Muscle layer of duodenum (tissue), 2 donors: ENCODE measurements around the gene GSG1.
A peak's percentile ranks its signal among the peaks of the same experiment; 100 is the strongest.
"Not testable (repeated sequence)": the region's sequence is repeated elsewhere in the genome, so short reads cannot be mapped to it uniquely, and the experiment has no call there.

Experiments
- H3K27ac ChIP-seq: one replicate; pipeline ENCODE4 v1.7.0; 2013; ENCODE audit warnings: mild to moderate bottlenecking, low read length
- H3K27me3 ChIP-seq: one replicate; pipeline ENCODE4 v1.7.0; 2013; ENCODE audit warnings: low read depth, mild to moderate bottlenecking, control low read depth, low read length
- H3K36me3 ChIP-seq, 2 donors: one replicate each; pipeline ENCODE4 v1.7.0; 2013; ENCODE audit warnings: low read length in 2 of 2, control low read depth in 1 of 2, mild to moderate bottlenecking in 1 of 2; ENCODE audit not compliant: insufficient read depth in 2 of 2, control insufficient read depth in 1 of 2
- H3K4me1 ChIP-seq, 2 donors: one replicate each; pipeline ENCODE4 v1.7.0; 2013; ENCODE audit warnings: low read length in 2 of 2, mild to moderate bottlenecking in 2 of 2, control low read depth in 1 of 2, moderate library complexity in 1 of 2; ENCODE audit not compliant: insufficient read depth in 2 of 2, control insufficient read depth in 1 of 2
- H3K4me3 ChIP-seq, 2 donors: one replicate each; pipeline ENCODE4 v1.7.0; 2013; ENCODE audit warnings: low read length in 2 of 2, low read depth in 1 of 2, mild to moderate bottlenecking in 1 of 2
- H3K9me3 ChIP-seq, 2 donors: one replicate each; pipeline ENCODE4 v1.7.0; 2013; ENCODE audit warnings: low read length in 2 of 2, control low read depth in 1 of 2, mild to moderate bottlenecking in 1 of 2; ENCODE audit not compliant: control insufficient read depth in 1 of 2
- donor health status: healthy.

GSG1 gene

DNA sequence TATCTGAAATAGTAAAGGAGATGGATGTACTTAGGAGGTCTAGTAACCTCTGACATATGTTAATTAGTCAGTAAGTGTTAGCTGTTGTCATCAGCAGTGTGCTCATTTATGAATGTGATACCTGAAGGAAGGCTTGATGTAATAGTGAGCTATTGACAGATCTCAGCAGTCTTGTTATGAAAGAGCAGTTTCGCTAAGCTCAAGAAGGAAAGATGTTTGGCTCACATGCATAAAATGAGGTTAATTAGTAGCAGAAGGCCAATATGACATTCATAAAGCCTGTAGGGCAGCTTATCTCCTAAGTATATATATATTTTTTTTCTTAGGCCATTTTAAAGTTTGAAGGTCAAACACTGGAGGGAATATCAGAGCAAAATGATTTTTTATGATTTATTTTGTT is 56.5 kb downstream of the GSG1 start:
- Histone ChIP-seq H3K4me1 (no peaks in the 10 kb centered on the region), H3K36me3 (no peaks in the 10 kb centered on the region), H3K27me3 (no peaks in the 10 kb centered on the region), H3K4me3 (no peak overlapping the region), H3K27ac (no peak overlapping the region), H3K9me3 (no peaks in the 10 kb centered on the region)

- H3K4me1 ChIP-seq: no peaks in the 10 kb centered on the region
- no peak overlapping the region for H3K27ac ChIP-seq
- H3K27me3 ChIP-seq: no peaks in the 10 kb centered on the region
- H3K4me3 ChIP-seq: no peak overlapping the region
- H3K36me3 ChIP-seq: no peaks in the 10 kb centered on the region
- H3K9me3 ChIP-seq: no peaks in the 10 kb centered on the region
Measured at GRCh38 chr12:13045816-13046215, 57.7 kb downstream of the GSG1 start.

DNA sequence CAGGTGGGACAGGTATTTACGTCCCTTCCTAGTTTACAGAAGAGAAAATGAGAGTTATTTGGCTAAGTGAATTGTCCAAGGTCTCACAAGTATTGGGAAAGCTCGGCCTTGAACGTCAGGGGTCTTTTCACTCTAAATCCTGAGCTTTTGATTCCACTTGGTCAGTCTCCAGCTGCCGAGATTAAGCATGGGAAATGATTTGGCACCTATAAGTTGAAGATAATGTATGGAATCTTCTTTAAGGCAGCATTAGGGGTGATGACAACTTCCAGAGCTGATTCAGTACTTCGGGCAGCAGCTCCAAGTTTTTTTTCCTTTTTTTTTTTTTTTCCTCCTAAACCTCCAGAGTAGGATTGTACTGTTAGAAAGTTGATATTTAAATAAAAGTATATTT is 58.6 kb downstream of the GSG1 start:
- Histone ChIP-seq H3K27ac (no peak overlapping the region), H3K9me3 (no peaks in the 10 kb centered on the region), H3K4me1 (no peaks in the 10 kb centered on the region), H3K27me3 (no peaks in the 10 kb centered on the region), H3K36me3 (no peaks in the 10 kb centered on the region), H3K4me3 (peak overlapping the region; percentile 76 to 100)

DNA sequence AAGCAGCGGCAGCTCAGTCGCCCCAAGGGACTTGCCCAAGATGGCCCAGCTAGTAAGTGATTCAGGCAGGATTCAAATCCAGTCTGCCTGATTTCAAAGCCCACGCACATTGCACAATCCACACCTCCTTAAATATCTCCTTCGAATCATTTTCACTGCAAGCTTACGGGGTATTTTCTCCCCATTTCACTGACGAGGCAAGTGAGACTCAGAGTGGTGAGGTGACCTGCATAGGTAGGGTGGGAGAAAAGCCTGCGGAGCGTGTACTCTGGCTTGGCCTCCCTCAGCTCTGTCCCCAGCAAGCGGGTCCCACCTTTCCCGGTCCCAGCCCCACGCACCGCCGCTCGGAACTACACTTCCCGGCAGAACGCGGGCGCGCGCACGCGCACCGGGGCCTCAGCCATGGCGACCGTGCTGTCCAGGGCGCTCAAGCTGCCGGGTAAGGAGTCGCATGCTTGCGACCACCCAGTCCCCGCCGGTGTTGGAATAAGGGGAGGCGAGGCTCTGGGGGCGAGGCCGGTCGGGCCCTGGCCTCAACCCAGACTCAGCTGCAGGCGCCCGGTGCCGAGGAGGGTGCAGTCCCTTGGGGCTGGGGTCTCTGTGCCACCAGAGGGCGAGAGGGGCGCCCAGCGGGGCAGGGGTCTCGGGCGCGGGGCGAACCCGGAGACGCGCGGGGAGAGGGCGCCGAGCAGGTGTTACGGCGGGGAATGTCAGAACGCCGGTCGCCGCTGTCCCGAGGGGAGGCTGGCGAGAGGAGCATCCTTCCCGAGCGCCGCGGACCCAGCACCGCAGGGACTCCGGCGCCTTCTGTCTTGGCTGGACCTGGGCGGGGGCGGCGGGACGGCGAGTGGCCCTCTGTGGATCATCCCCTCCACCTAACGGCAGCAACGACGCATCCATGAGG is 59.2 kb downstream of the GSG1 start, which contains the start of gene FAM234B:
Gene FAM234B, plus strand, starts transcription at position 380 of the 904 bp plus-strand sequence. Its CDS starts 23 bp downstream, at position 403.
- Histone ChIP-seq H3K27ac (no peak within 1 kb of the TSS), H3K27me3 (no peaks in the 10 kb centered on the region), H3K9me3 (no peaks in the 10 kb centered on the region), H3K36me3 (no peaks in the 10 kb centered on the region), H3K4me3 (peak within 1 kb of the TSS; percentile 76 to 100), H3K4me1 (no peaks in the 10 kb centered on the region)

DNA sequence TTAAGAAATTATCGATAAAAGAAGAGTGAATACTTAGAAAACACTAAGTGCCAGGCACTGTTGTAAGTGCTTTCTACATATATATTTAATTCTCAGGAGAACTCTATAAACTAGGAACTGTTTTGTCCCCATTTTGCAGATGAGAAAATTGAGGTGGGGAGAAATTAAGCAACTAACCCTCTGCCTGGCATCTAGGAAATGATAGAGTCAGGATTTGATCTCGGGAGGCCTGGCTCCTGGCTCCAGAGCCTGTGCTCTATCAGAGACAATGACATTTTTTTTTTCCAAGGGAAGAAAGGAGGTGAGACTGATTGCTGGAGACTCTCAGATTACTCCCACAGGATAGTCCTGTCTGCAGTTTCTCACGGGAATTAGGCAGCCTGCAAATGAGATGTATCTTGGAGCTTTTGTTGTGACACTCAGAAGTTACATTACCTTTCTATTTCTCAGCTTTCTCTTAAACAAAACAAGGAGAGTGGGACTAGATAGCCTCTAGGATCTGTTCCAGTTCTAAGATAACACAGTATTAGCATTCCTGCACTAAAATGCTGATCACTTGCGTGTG is 60.7 kb downstream of the GSG1 start:
- Histone ChIP-seq H3K9me3 (no peaks in the 10 kb centered on the region), H3K27me3 (no peaks in the 10 kb centered on the region), H3K36me3 (no peaks in the 10 kb centered on the region), H3K4me3 (no peak overlapping the region), H3K27ac (no peak overlapping the region), H3K4me1 (no peaks in the 10 kb centered on the region)

- Histone ChIP-seq H3K4me1 (no peaks in the 10 kb centered on the region), H3K9me3 (no peaks in the 10 kb centered on the region), H3K4me3 (no peak overlapping the region), H3K36me3 (no peaks in the 10 kb centered on the region), H3K27ac (no peak overlapping the region), H3K27me3 (no peaks in the 10 kb centered on the region)
Measured at GRCh38 chr12:13041224-13041623, 62.2 kb downstream of the GSG1 start.

DNA sequence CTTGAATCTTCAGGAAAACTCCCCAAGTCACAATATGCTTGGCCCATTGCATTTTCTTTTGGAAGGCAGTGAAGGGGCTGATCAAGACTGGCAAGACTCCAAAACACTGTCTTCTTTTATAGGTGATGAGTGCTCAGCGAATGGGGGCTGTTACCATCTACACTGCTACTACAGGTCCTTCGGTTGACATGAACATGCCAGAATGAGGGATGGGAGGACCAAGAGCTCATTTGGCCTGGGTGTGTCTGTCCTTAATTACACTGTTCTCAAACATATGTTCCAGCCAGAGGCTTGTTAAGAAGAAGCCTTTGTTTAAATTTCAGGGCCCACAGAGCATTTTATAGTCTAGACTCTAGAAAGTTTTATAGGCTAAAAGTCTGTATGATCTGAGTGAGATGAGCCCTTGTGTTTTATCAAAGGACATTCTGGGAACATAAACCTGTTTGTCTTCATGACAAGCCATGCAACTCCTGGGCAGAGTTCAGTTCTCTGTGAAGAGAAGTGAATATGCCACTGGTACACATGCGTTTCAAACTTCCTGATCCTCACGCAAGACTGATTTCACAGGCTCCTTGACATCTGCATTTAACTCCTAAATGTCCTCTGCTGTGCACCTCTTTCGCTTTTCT is 64.0 kb downstream of the GSG1 start:
- Histone ChIP-seq H3K27ac (no peak overlapping the region), H3K9me3 (no peaks in the 10 kb centered on the region), H3K4me3 (no peak overlapping the region), H3K27me3 (no peaks in the 10 kb centered on the region), H3K36me3 (no peaks in the 10 kb centered on the region), H3K4me1 (no peaks in the 10 kb centered on the region)

DNA sequence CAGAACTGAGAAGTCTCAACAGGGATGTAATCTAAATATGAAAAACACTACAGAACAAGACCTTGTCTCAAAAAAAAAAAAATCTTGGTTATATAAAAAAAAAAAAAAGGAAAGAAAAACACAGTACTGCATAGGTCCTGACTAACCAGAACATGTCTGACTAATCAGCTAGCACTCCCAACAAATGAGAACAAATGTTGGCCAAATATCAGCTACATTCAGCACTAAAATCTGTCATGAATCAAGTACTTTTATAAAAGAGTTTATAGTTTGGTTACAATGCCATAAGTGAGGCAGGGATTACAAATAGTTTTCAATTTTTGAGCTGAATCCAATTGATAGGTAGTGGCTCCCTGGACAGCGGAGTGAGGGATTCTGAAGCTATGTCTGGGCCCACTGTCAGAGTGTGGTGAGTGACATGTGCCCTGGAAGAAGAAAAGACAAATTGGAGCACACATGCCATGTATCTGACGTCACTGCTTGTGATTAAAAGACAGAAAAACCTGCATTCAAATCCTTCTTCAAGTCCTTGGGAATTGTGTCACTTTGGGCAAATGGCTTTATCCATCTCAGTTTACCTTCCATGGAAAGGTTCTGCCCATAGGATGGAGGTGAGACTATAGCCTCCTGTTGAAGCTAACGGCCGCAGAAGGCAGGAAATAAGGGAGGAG is 64.8 kb downstream of the GSG1 start:
- no peaks in the 10 kb centered on the region for H3K4me1 ChIP-seq
- H3K4me3 ChIP-seq: no peak overlapping the region
- H3K27me3 ChIP-seq: no peaks in the 10 kb centered on the region
- no peaks in the 10 kb centered on the region for H3K36me3 ChIP-seq
- H3K9me3 ChIP-seq: no peaks in the 10 kb centered on the region
- H3K27ac ChIP-seq: no peak overlapping the region

DNA sequence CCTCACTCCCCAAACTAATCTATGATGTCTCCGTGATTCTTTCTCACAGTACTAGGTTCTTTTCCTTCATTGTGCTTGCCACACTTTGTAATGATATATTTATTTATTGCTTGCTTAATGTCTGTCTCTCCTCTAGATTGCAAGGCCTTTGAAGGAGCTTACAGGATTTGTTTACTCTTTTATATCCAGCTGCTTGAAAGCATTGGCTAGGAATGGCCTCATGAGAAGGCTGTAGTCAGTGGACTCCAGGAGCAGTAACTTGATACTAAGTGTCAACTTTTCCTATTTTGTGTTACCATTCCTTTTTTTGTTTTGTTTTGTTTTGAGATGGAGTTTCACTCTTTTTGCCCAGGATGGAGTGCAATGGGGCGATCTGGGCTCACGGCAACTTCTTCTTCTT is 66.6 kb downstream of the GSG1 start:
- Histone ChIP-seq H3K36me3 (no peaks in the 10 kb centered on the region), H3K27me3 (no peaks in the 10 kb centered on the region), H3K27ac (no peak overlapping the region), H3K4me3 (no peak overlapping the region), H3K9me3 (no peaks in the 10 kb centered on the region), H3K4me1 (no peaks in the 10 kb centered on the region)

DNA sequence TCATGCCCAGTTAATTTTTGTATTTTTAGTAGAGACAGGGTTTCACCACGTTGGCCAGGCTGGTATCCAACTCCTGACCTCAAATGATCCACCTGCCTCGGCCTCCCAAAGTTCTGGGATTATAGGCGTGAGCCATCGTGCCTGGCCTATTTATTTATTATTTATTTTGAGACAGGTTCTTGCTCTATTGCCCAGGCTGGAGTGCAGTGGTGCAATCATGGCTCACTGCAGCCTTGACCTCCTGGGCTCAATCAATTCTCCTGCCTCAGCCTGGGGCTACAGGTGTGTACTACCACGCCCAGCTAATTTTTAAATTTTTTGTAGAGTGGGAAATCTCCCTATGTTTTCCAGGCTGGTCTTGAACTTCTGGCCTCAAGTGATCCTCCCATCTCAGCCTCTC is 68.1 kb downstream of the GSG1 start:
- H3K4me1 ChIP-seq, H3K36me3 ChIP-seq, H3K9me3 ChIP-seq, H3K4me3 ChIP-seq, H3K27ac ChIP-seq, H3K27me3 ChIP-seq: not testable (repeated sequence)
